Naive B cell (primary cell): Measurements from ENCODE around the gene GRAMD1B. TPM values are rescaled to one million over a fixed set of nuclear protein-coding genes. Genes with fewer than 3 reads are reported as not detected.
"Not testable (repeated sequence)": the region's sequence is repeated elsewhere in the genome, so short reads cannot be mapped to it uniquely, and the experiment has no call there.

ENCODE experiments used
- ATAC-seq, 2 donors: fragments of 150-1000 bp; cut with Tn5 transposase; 2 replicates each; pipeline ENCODE4 v1.10.0; 2021; ENCODE audit warnings: low read depth in 2 of 2, mild to moderate bottlenecking in 2 of 2, moderate library complexity in 2 of 2
- DNase-seq: peaks from one replicate; pipeline ENCODE4 v3.0.0; 2022
- H3K27ac Mint-ChIP-seq, 6 donors: one replicate each; pipeline ENCODE4 v1.8.0; 2020 to 2022; ENCODE audit warnings: mild to moderate bottlenecking in 6 of 6, mixed read lengths in 6 of 6, moderate library complexity in 5 of 6, inconsistent platforms in 2 of 6
- H3K27me3 Mint-ChIP-seq, 3 donors: one replicate each; pipeline ENCODE4 v1.8.0; 2021 to 2022; ENCODE audit warnings: mixed read lengths in 3 of 3, mild to moderate bottlenecking in 1 of 3
- H3K36me3 Mint-ChIP-seq, 2 donors: one replicate each; pipeline ENCODE4 v1.8.0; 2020 to 2022; ENCODE audit warnings: mixed read lengths in 2 of 2, inconsistent platforms in 1 of 2, mild to moderate bottlenecking in 1 of 2
- H3K4me1 Mint-ChIP-seq, 3 donors: one replicate each; pipeline ENCODE4 v1.8.0; 2020 to 2022; ENCODE audit warnings: mixed read lengths in 3 of 3, inconsistent platforms in 1 of 3, mild to moderate bottlenecking in 1 of 3, moderate library complexity in 1 of 3
- H3K4me3 Mint-ChIP-seq, 8 donors: one replicate each; pipeline ENCODE4 v1.8.0; 2020 to 2022; ENCODE audit warnings: mild to moderate bottlenecking in 8 of 8, mixed read lengths in 8 of 8, moderate library complexity in 8 of 8, inconsistent platforms in 2 of 8
- H3K9me3 Mint-ChIP-seq, 7 donors: one replicate each; pipeline ENCODE4 v1.8.0; 2020 to 2022; ENCODE audit warnings: mixed read lengths in 7 of 7, mild to moderate bottlenecking in 5 of 7, inconsistent platforms in 2 of 7, moderate library complexity in 1 of 7
- polyA plus RNA-seq, 6 donors: library from polyadenylated mRNA; unstranded; fragments of 300-500 nt; fragmentation: Illumina TruSeq; gene quantifications; one replicate each; pipeline ENCODE4 v1.2.3, GENCODE V29; 2021; ENCODE audit warnings: low read depth in 6 of 6

GRAMD1B gene
- polyA plus RNA-seq, 6 donors from 2014 or later: 0.84 TPM; not detected in 5

DNA sequence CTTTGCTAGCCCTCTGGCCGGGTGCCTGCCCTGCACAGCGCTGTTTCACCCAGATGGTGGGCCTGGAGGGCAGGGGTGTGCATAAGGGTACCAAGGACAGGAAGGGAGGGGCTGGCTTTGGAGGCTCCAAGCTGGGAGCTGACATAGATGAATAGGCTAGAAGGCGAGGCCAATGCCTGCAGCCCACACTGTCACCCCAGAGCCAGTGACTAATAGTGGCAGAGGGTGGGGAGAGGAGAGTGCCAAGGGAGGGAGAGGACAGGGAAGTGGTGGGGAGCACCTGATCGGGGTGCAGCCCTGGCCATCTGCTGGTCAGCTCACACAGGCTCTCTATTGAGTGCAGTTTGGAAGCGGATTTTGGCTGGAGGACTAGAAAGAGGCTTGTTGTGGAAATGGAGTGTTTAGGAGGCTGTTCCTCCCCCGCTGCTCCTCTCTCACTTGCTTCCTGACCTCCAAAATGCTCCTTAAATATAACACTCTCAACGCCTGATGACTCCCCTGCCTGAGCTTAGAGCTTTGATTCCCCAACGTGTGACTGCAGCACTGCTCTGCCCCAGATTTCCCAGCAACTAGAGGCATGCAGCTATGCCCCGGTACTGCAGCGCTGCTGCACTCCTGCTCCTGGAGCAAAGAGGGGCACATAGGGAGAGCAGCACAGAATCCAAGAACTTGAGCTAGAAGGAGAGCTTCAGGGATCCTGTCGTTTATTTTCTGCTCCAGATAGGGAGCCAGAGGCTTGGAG is 89.2 kb downstream of the GRAMD1B start:
- Mint-ChIP-seq H3K4me1 (peaks cover 10 to 21% (median 14%) of the 10 kb centered on the region in 3 donors), H3K9me3 (peaks cover 0 to 13% (median 3%) of the 10 kb centered on the region in 7 donors), H3K36me3 (no peaks in the 10 kb centered on the region), H3K4me3 (peak overlapping the region in 2 of 8 donors; percentile 4 to 53), H3K27ac (peak overlapping the region in 1 of 6 donors; percentile 15), H3K27me3 (no peaks in the 10 kb centered on the region)
- ATAC-seq (no peak), DNase-seq (no peak)

- Mint-ChIP-seq H3K27me3 (no peaks in the 10 kb centered on the region), H3K4me1 (peaks cover 10 to 21% (median 14%) of the 10 kb centered on the region in 3 donors), H3K36me3 (no peaks in the 10 kb centered on the region), H3K4me3 (no peak overlapping the region), H3K27ac (no peak overlapping the region), H3K9me3 (peaks cover 0 to 13% (median 3%) of the 10 kb centered on the region in 7 donors)
- no peak for DNase-seq
- ATAC-seq: no peak
Measured at GRCh38 chr11:123519797-123520193, 89.7 kb downstream of the GRAMD1B start.

DNA sequence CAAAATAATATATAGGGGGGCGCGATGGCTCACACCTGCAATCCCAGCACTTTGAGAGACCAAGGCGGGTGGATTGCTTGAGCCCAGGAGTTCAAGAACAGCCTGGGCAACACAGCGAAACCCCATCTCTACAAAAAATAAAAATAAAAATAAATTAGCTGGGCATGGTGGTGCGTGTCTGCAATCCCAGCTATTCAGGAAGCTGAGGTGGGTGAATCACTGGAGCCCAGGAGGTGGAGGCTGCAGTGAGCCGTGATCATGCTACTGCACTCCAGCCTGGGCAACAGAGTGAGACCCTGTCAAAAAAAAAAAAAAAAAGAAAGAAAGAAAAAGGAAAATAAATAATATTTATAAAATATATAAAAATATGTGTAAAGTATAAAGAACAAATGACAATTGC is 90.4 kb downstream of the GRAMD1B start:
- peaks cover 10 to 21% (median 14%) of the 10 kb centered on the region in 3 donors for H3K4me1 Mint-ChIP-seq
- ATAC-seq, H3K27ac Mint-ChIP-seq, H3K36me3 Mint-ChIP-seq, H3K4me3 Mint-ChIP-seq, H3K27me3 Mint-ChIP-seq, DNase-seq: not testable (repeated sequence)
- peaks cover 0 to 13% (median 3%) of the 10 kb centered on the region in 7 donors for H3K9me3 Mint-ChIP-seq

- H3K4me3 Mint-ChIP-seq: no peak overlapping the region
- H3K9me3 Mint-ChIP-seq: peaks cover 0 to 13% (median 3%) of the 10 kb centered on the region in 7 donors
- no peak for DNase-seq
- H3K27me3 Mint-ChIP-seq: no peaks in the 10 kb centered on the region
- peaks cover 10 to 21% (median 14%) of the 10 kb centered on the region in 3 donors for H3K4me1 Mint-ChIP-seq
- no peak for ATAC-seq
- no peak overlapping the region for H3K27ac Mint-ChIP-seq
- H3K36me3 Mint-ChIP-seq: no peaks in the 10 kb centered on the region
Measured at GRCh38 chr11:123521001-123521400, 90.9 kb downstream of the GRAMD1B start.

DNA sequence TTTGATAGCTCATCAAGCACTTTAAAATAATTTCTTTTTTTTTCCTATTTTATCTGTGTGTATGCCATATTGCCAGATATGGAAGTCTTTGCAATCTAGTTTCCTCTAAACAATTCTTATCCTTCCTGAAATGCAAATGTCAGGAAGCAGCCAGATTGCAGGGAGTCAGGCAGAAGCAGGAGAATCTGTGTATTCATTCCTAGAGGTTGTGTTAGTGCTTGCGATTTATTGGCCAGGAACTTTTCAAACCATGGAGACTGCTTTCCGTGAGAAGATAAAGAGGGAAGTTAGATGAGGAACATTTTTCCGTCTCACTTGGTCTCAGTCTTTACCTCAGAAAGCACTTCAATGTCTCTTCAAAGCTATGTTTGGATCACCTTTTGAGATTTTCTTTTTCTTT is 91.9 kb downstream of the GRAMD1B start:
- Mint-ChIP-seq H3K27me3 (no peaks in the 10 kb centered on the region), H3K4me3 (no peak overlapping the region), H3K36me3 (no peaks in the 10 kb centered on the region), H3K4me1 (peaks cover 10 to 18% (median 13%) of the 10 kb centered on the region in 3 donors), H3K27ac (peak overlapping the region in 1 of 6 donors; percentile 33), H3K9me3 (peaks cover 0 to 13% (median 3%) of the 10 kb centered on the region in 7 donors)
- DNase-seq: no peak
- ATAC-seq: no peak

- no peak overlapping the region for H3K4me3 Mint-ChIP-seq
- H3K4me1 Mint-ChIP-seq: peaks cover under 1 to 3% (median 1%) of the 10 kb centered on the region in 3 donors
- peaks cover 0 to 13% (median 3%) of the 10 kb centered on the region in 7 donors for H3K9me3 Mint-ChIP-seq
- ATAC-seq: no peak
- no peaks in the 10 kb centered on the region for H3K27me3 Mint-ChIP-seq
- peak overlapping the region in 1 of 6 donors; percentile 21 for H3K27ac Mint-ChIP-seq
- no peaks in the 10 kb centered on the region for H3K36me3 Mint-ChIP-seq
- no peak for DNase-seq
Measured at GRCh38 chr11:123523539-123523938, 93.5 kb downstream of the GRAMD1B start.

- Mint-ChIP-seq H3K36me3 (no peaks in the 10 kb centered on the region), H3K27ac (no peak overlapping the region), H3K27me3 (no peaks in the 10 kb centered on the region), H3K4me3 (no peak overlapping the region), H3K9me3 (peaks cover 0 to 13% (median 3%) of the 10 kb centered on the region in 7 donors), H3K4me1 (no peaks in the 10 kb centered on the region)
- ATAC-seq (no peak), DNase-seq (no peak)
Measured at GRCh38 chr11:123525097-123525496, 95.0 kb downstream of the GRAMD1B start.

DNA sequence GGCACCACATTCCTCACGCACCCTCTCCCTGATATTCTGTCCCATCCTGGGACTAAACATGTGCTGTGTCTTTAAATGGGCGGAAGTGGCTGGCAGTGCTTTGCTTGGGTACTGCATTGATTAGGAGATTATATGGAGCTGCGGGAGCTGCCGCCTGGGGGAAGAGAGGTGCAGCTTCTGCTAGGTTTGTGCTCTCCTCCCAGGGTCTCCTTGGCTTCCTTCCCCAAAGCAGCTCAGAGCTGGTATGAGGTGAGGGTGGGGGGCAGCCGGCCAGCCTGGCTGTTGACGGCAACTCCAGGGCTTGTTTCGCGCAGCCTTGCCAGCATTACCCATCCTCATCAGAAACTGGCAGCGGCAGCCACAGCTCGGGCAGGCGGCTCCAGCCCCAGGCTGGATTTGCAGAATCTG is 95.4 kb downstream of the GRAMD1B start:
- no peaks in the 10 kb centered on the region for H3K27me3 Mint-ChIP-seq
- ATAC-seq: no peak
- H3K27ac Mint-ChIP-seq: no peak overlapping the region
- no peak for DNase-seq
- peaks cover 0 to 13% (median 3%) of the 10 kb centered on the region in 7 donors for H3K9me3 Mint-ChIP-seq
- H3K4me1 Mint-ChIP-seq: no peaks in the 10 kb centered on the region
- no peak overlapping the region for H3K4me3 Mint-ChIP-seq
- no peaks in the 10 kb centered on the region for H3K36me3 Mint-ChIP-seq

- Mint-ChIP-seq H3K9me3 (peaks cover 0 to 7% (median 3%) of the 10 kb centered on the region in 7 donors), H3K4me3 (no peak overlapping the region), H3K27ac (no peak overlapping the region), H3K4me1 (no peaks in the 10 kb centered on the region), H3K36me3 (no peaks in the 10 kb centered on the region), H3K27me3 (no peaks in the 10 kb centered on the region)
- DNase-seq (no peak), ATAC-seq (no peak)
Measured at GRCh38 chr11:123526027-123526805, 96.1 kb downstream of the GRAMD1B start.

GRCh38 chr11:123526918-123527317 is 96.8 kb downstream of the GRAMD1B start:
- no peaks in the 10 kb centered on the region for H3K27me3 Mint-ChIP-seq
- no peaks in the 10 kb centered on the region for H3K4me1 Mint-ChIP-seq

GRCh38 chr11:123527526-123527925 is 97.5 kb downstream of the GRAMD1B start:
- no peaks in the 10 kb centered on the region for H3K4me1 Mint-ChIP-seq
- no peaks in the 10 kb centered on the region for H3K9me3 Mint-ChIP-seq
- no peaks in the 10 kb centered on the region for H3K36me3 Mint-ChIP-seq
- no peak overlapping the region for H3K4me3 Mint-ChIP-seq
- DNase-seq (no peak), ATAC-seq (no peak)
- H3K27me3 Mint-ChIP-seq: no peaks in the 10 kb centered on the region
- H3K27ac Mint-ChIP-seq: no peak overlapping the region

More at GRCh38 chr11:123526918-123527317, 96.8 kb downstream of the GRAMD1B start:
- no peak overlapping the region for H3K27ac Mint-ChIP-seq
- ATAC-seq (no peak), DNase-seq (no peak)
- H3K36me3 Mint-ChIP-seq: no peaks in the 10 kb centered on the region
- H3K4me3 Mint-ChIP-seq: no peak overlapping the region
- H3K9me3 Mint-ChIP-seq: no peaks in the 10 kb centered on the region

GRCh38 chr11:123527947-123528346 is 97.9 kb downstream of the GRAMD1B start:
- ATAC-seq: no peak
- H3K4me3 Mint-ChIP-seq: no peak overlapping the region
- no peaks in the 10 kb centered on the region for H3K36me3 Mint-ChIP-seq
- no peaks in the 10 kb centered on the region for H3K4me1 Mint-ChIP-seq
- no peaks in the 10 kb centered on the region for H3K27me3 Mint-ChIP-seq
- no peak for DNase-seq
- H3K27ac Mint-ChIP-seq: peak overlapping the region in 1 of 6 donors; percentile 3
- H3K9me3 Mint-ChIP-seq: no peaks in the 10 kb centered on the region

DNA sequence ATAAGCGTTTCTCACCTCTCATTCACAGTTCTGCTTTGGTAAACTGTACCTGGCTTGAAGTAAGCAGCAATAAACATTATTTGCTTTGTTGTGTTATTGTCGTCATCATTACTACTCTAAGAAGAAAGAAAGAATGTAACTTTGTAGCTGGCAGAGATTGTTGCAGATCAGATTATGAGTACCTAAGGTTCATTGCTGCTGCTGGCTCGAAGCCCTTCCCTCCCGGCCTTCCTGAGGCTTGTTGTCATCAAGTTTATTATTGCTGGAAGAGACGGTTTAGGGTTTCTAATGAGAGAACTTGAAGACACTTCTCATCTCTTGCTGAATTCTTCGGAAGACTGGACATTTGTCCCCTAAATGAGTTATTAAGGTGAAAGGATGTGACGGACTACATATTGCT is 101.3 kb downstream of the GRAMD1B start:
- ATAC-seq (no peak), DNase-seq (no peak)
- no peak overlapping the region for H3K4me3 Mint-ChIP-seq
- no peaks in the 10 kb centered on the region for H3K4me1 Mint-ChIP-seq
- H3K27ac Mint-ChIP-seq: no peak overlapping the region
- H3K27me3 Mint-ChIP-seq: no peaks in the 10 kb centered on the region
- H3K36me3 Mint-ChIP-seq: no peaks in the 10 kb centered on the region
- H3K9me3 Mint-ChIP-seq: peaks cover 0 to 4% (median 0%) of the 10 kb centered on the region in 7 donors

DNA sequence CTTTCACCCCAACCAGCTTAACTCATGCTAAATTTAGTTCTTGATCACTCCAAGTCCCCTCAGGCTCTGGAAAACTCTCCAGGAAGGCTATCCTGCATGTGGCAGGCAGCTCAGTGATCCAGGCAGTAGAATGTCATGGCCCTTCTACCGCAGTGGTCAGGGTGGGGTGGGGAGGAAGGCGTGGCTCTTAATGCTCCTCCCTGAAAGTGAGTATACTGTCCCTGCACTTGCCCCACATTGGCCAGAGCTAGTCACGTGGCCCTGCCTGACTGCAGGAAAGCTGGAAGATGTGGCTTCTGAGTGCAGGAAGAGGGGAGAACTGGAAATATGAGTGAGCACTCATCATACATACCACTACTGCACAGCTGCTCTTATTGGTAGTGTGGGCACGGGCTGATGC is 102.1 kb downstream of the GRAMD1B start:
- ATAC-seq: no peak
- Mint-ChIP-seq H3K36me3 (no peaks in the 10 kb centered on the region), H3K4me1 (no peaks in the 10 kb centered on the region), H3K27me3 (no peaks in the 10 kb centered on the region), H3K27ac (no peak overlapping the region), H3K4me3 (no peak overlapping the region), H3K9me3 (peaks cover 0 to 4% (median 0%) of the 10 kb centered on the region in 7 donors)
- no peak for DNase-seq
